SJCRH30 (cell line): ENCODE measurements around the gene CEACAM6. TPM values are rescaled to one million over a fixed set of nuclear protein-coding genes. Genes with fewer than 3 reads are reported as not detected.
"Not testable (repeated sequence)": the region's sequence is repeated elsewhere in the genome, so short reads cannot be mapped to it uniquely, and the experiment has no call there.

Experiments used
- DNase-seq, 2 experiments: peaks; one replicate each; pipeline ENCODE4 v3.0.0-alpha.2; 2015 to 2020
- H3K27ac ChIP-seq: fragments of 250-450 bp; sonication (Bioruptor Pico); 2 replicates; pipeline ENCODE4 v1.5.1; 2020; ENCODE audit warnings: mild to moderate bottlenecking, moderate library complexity
- H3K27me3 ChIP-seq: fragments of 250-450 bp; sonication (Bioruptor Pico); 2 replicates; pipeline ENCODE4 v1.5.1; 2020; ENCODE audit warnings: mild to moderate bottlenecking, moderate library complexity
- H3K36me3 ChIP-seq: fragments of 250-450 bp; sonication (Bioruptor Pico); 2 replicates; pipeline ENCODE4 v1.5.1; 2020; ENCODE audit warnings: mild to moderate bottlenecking, moderate library complexity
- H3K4me1 ChIP-seq: fragments of 250-450 bp; sonication (Bioruptor Pico); 2 replicates; pipeline ENCODE4 v1.5.1; 2020; ENCODE audit warnings: mild to moderate bottlenecking, moderate library complexity
- H3K4me3 ChIP-seq: fragments of 250-450 bp; sonication (Bioruptor Pico); 2 replicates; pipeline ENCODE4 v1.5.1; 2020; ENCODE audit warnings: mild to moderate bottlenecking, moderate library complexity
- H3K9me3 ChIP-seq: fragments of 250-450 bp; sonication (Bioruptor Pico); replicated peaks from 2 replicates; pipeline ENCODE4 v1.5.1; 2020; ENCODE audit warnings: mild to moderate bottlenecking, moderate library complexity
- total RNA-seq: library from RNA; depleted of rRNA; stranded (reverse); fragments of >200 nt; shearing (Covaris generic); gene quantifications from 2 replicates; pipeline ENCODE4 v1.2.3, GENCODE V29; 2014; rRNA removed

Gene CEACAM6
- not detected in 2 replicates for total RNA-seq

- DNase-seq = no peak
- H3K4me3 ChIP-seq = no peak within 1 kb of the TSS
- no peaks in the 10 kb centered on the region for H3K9me3 ChIP-seq
- H3K36me3 ChIP-seq = no peaks in the 10 kb centered on the region
- peaks cover 21% of the 10 kb centered on the region for H3K27me3 ChIP-seq
- no peaks in the 10 kb centered on the region; the same call in 1 of the 2 replicates for H3K4me1 ChIP-seq
- H3K27ac ChIP-seq = no peak within 1 kb of the TSS
Measured at GRCh38 chr19:41755328-41755913, at the start of gene CEACAM6. CEACAM6 (plus strand) TSS chr19:41755530; CDS start chr19:41755639, 109 bp downstream.

- DNase-seq = peak; percentile 67 to 69
- Histone ChIP-seq H3K4me3 (no peak overlapping the region), H3K4me1 (no peaks in the 10 kb centered on the region; the same call in none of the 2 replicates), H3K27me3 (peaks cover 25% of the 10 kb centered on the region), H3K9me3 (no peaks in the 10 kb centered on the region), H3K36me3 (no peaks in the 10 kb centered on the region), H3K27ac (no peak overlapping the region)
Measured at GRCh38 chr19:41706741-41707501, 48.4 kb upstream of the CEACAM6 start.

- H3K4me1 ChIP-seq = no peaks in the 10 kb centered on the region; the same call in 1 of the 2 replicates
- H3K27ac ChIP-seq = no peak overlapping the region
- no peak overlapping the region for H3K4me3 ChIP-seq
- peaks cover 31% of the 10 kb centered on the region for H3K27me3 ChIP-seq
- H3K9me3 ChIP-seq = no peaks in the 10 kb centered on the region
- no peak for DNase-seq
- no peaks in the 10 kb centered on the region for H3K36me3 ChIP-seq
Measured at GRCh38 chr19:41707502-41707812, 47.9 kb upstream of the CEACAM6 start.

- no peaks in the 10 kb centered on the region for H3K9me3 ChIP-seq
- no peak overlapping the region for H3K4me3 ChIP-seq
- no peak for DNase-seq
- no peak overlapping the region for H3K27ac ChIP-seq
- H3K36me3 ChIP-seq = no peaks in the 10 kb centered on the region
- peaks cover 34% of the 10 kb centered on the region for H3K27me3 ChIP-seq
- H3K4me1 ChIP-seq = no peaks in the 10 kb centered on the region
Measured at GRCh38 chr19:41707871-41708371, 47.4 kb upstream of the CEACAM6 start.

- Histone ChIP-seq H3K27me3 (peaks cover 38% of the 10 kb centered on the region), H3K4me3 (no peak within 1 kb of the TSS), H3K9me3 (no peaks in the 10 kb centered on the region), H3K27ac (no peak within 1 kb of the TSS), H3K36me3 (no peaks in the 10 kb centered on the region), H3K4me1 (no peaks in the 10 kb centered on the region)
- DNase-seq = no peak
Measured at GRCh38 chr19:41708481-41708880, 46.8 kb upstream of the CEACAM6 start, which contains the start of gene CEACAM5. CEACAM5 (plus strand) TSS chr19:41708626; CDS start chr19:41708732, 106 bp downstream.

GRCh38 chr19:41709516-41709915 lies 45.8 kb upstream of the CEACAM6 start:
- H3K4me3 ChIP-seq, H3K9me3 ChIP-seq, H3K27ac ChIP-seq, H3K36me3 ChIP-seq, H3K4me1 ChIP-seq, DNase-seq: not testable (repeated sequence)
- H3K27me3 ChIP-seq = peaks cover 46% of the 10 kb centered on the region

- Histone ChIP-seq H3K4me3 (no peak overlapping the region), H3K27ac (no peak overlapping the region), H3K36me3 (no peaks in the 10 kb centered on the region), H3K27me3 (peaks cover 48% of the 10 kb centered on the region), H3K4me1 (no peaks in the 10 kb centered on the region), H3K9me3 (no peaks in the 10 kb centered on the region)
- DNase-seq = no peak
Measured at GRCh38 chr19:41709951-41710645, 45.2 kb upstream of the CEACAM6 start.

- DNase-seq = no peak
- no peak overlapping the region for H3K4me3 ChIP-seq
Measured at GRCh38 chr19:41711376-41712261, 43.7 kb upstream of the CEACAM6 start.

GRCh38 chr19:41714598-41714997 lies 40.7 kb upstream of the CEACAM6 start:
- no peaks in the 10 kb centered on the region for H3K36me3 ChIP-seq
- DNase-seq = no peak

More at GRCh38 chr19:41711376-41712261, 43.7 kb upstream of the CEACAM6 start:
- no peaks in the 10 kb centered on the region for H3K4me1 ChIP-seq
- H3K36me3 ChIP-seq = no peaks in the 10 kb centered on the region
- H3K27ac ChIP-seq = no peak overlapping the region
- no peaks in the 10 kb centered on the region for H3K9me3 ChIP-seq
- peaks cover 54% of the 10 kb centered on the region for H3K27me3 ChIP-seq

GRCh38 chr19:41718761-41719160 lies 36.6 kb upstream of the CEACAM6 start:
- H3K27me3 ChIP-seq = peaks cover 25% of the 10 kb centered on the region; the same call in 1 of the 2 replicates
- H3K4me3 ChIP-seq = no peak overlapping the region
- no peak overlapping the region for H3K27ac ChIP-seq
- H3K9me3 ChIP-seq = no peaks in the 10 kb centered on the region
- no peak for DNase-seq
- H3K36me3 ChIP-seq = no peaks in the 10 kb centered on the region
- no peaks in the 10 kb centered on the region for H3K4me1 ChIP-seq

More at GRCh38 chr19:41714598-41714997, 40.7 kb upstream of the CEACAM6 start:
- peaks cover 47% of the 10 kb centered on the region for H3K27me3 ChIP-seq
- no peak overlapping the region for H3K27ac ChIP-seq
- no peaks in the 10 kb centered on the region for H3K4me1 ChIP-seq
- H3K9me3 ChIP-seq = no peaks in the 10 kb centered on the region
- H3K4me3 ChIP-seq = no peak overlapping the region

- no peaks in the 10 kb centered on the region for H3K4me1 ChIP-seq
- DNase-seq = no peak
Measured at GRCh38 chr19:41720103-41720502, 35.2 kb upstream of the CEACAM6 start.

GRCh38 chr19:41726493-41726892 lies 28.8 kb upstream of the CEACAM6 start:
- Histone ChIP-seq H3K27me3 (peaks cover 3% of the 10 kb centered on the region; the same call in 1 of the 2 replicates), H3K9me3 (no peaks in the 10 kb centered on the region), H3K4me3 (no peak overlapping the region), H3K4me1 (no peaks in the 10 kb centered on the region), H3K36me3 (no peaks in the 10 kb centered on the region), H3K27ac (no peak overlapping the region)
- DNase-seq = no peak

More at GRCh38 chr19:41720103-41720502, 35.2 kb upstream of the CEACAM6 start:
- Histone ChIP-seq H3K36me3 (no peaks in the 10 kb centered on the region), H3K9me3 (no peaks in the 10 kb centered on the region), H3K4me3 (no peak overlapping the region), H3K27me3 (peaks cover 16% of the 10 kb centered on the region; the same call in 1 of the 2 replicates), H3K27ac (no peak overlapping the region)

GRCh38 chr19:41734156-41734555 lies 21.2 kb upstream of the CEACAM6 start:
- H3K4me3 ChIP-seq = no peak overlapping the region
- peaks cover 14% of the 10 kb centered on the region for H3K27me3 ChIP-seq
- no peaks in the 10 kb centered on the region for H3K9me3 ChIP-seq
- DNase-seq = no peak
- H3K36me3 ChIP-seq = no peaks in the 10 kb centered on the region
- H3K27ac ChIP-seq = no peak overlapping the region
- no peaks in the 10 kb centered on the region for H3K4me1 ChIP-seq

- Histone ChIP-seq H3K36me3 (no peaks in the 10 kb centered on the region), H3K27me3 (peaks cover 14% of the 10 kb centered on the region), H3K9me3 (no peaks in the 10 kb centered on the region), H3K4me1 (no peaks in the 10 kb centered on the region), H3K27ac (no peak overlapping the region), H3K4me3 (no peak overlapping the region)
- DNase-seq = no peak
Measured at GRCh38 chr19:41734585-41734984, 20.7 kb upstream of the CEACAM6 start.
